Keratinocyte (primary cell): ENCODE measurements around the gene SLC35E2B. TPM values are rescaled to one million over a fixed set of nuclear protein-coding genes. Genes with fewer than 3 reads are reported as not detected.

ENCODE experiments used
- DNase-seq: peaks from one replicate; pipeline ENCODE4 v3.0.0-alpha.2; 2011; ENCODE audit warnings: low read depth, missing footprints, low spot score
- FAIRE-seq: peaks from 2 replicates; lab custom pipeline; 2011; peaks lifted over from hg19 to GRCh38; lab: Jason Lieb, UNC
- H2AFZ ChIP-seq: 2 replicates; pipeline ENCODE4 v1.6.0; 2012; ENCODE audit warnings: low read length, control low read depth, inconsistent platforms; ENCODE audit not compliant: control insufficient read depth
- H3K27ac ChIP-seq: 2 replicates; pipeline ENCODE4 v1.5.1; 2011; ENCODE audit warnings: low read length; ENCODE audit not compliant: control insufficient read depth, insufficient read depth
- H3K27me3 ChIP-seq: 3 replicates; pipeline ENCODE4 v1.6.0; 2011; ENCODE audit warnings: low read length; ENCODE audit not compliant: control insufficient read depth, insufficient read depth; ENCODE audit errors: extremely low read depth
- H3K36me3 ChIP-seq, 2 experiments: 2 replicates in 1 of 2; 3 replicates in 1 of 2; pipeline ENCODE4 v1.5.1; 2011; ENCODE audit warnings: low read length in 2 of 2, mild to moderate bottlenecking in 1 of 2; ENCODE audit not compliant: control insufficient read depth in 2 of 2, insufficient read depth in 2 of 2; ENCODE audit errors: extremely low read depth in 1 of 2
- H3K4me1 ChIP-seq: 3 replicates; pipeline ENCODE4 v1.5.1; 2011; ENCODE audit warnings: low read length; ENCODE audit not compliant: control insufficient read depth, insufficient read depth; ENCODE audit errors: extremely low read depth
- H3K4me2 ChIP-seq: 3 replicates; pipeline ENCODE4 v1.6.0; 2011; ENCODE audit warnings: low read depth, low read length; ENCODE audit not compliant: control insufficient read depth, insufficient read depth; ENCODE audit errors: extremely low read depth
- H3K4me3 ChIP-seq, 3 experiments: fragments of 200-600 bp in 1 of 3; sonication (generic) in 1 of 3; 2 replicates in 2 of 3; 3 replicates in 1 of 3; pipeline ENCODE4 v1.5.1; 2011 to 2016; ENCODE audit warnings: low read length in 3 of 3, mild to moderate bottlenecking in 3 of 3, control low read depth in 2 of 3, inconsistent platforms in 1 of 3, low read depth in 1 of 3, mixed read lengths in 1 of 3, mixed run types in 1 of 3, moderate library complexity in 1 of 3; ENCODE audit not compliant: control insufficient read depth in 2 of 3, insufficient read depth in 2 of 3; ENCODE audit errors: extremely low read depth in 1 of 3
- H3K79me2 ChIP-seq: 2 replicates; pipeline ENCODE4 v1.6.0; 2012; ENCODE audit warnings: low read length; ENCODE audit not compliant: control insufficient read depth, insufficient read depth
- H3K9ac ChIP-seq: 3 replicates; pipeline ENCODE4 v1.6.0; 2011; ENCODE audit warnings: low read length; ENCODE audit not compliant: control insufficient read depth, insufficient read depth; ENCODE audit errors: extremely low read depth
- H3K9me1 ChIP-seq: 3 replicates; pipeline ENCODE4 v1.6.0; 2011; ENCODE audit warnings: low read length; ENCODE audit not compliant: control insufficient read depth, insufficient read depth; ENCODE audit errors: extremely low read depth
- H3K9me3 ChIP-seq: 2 replicates; pipeline ENCODE4 v1.5.1; 2012; ENCODE audit warnings: low read depth, low read length; ENCODE audit not compliant: control insufficient read depth
- H4K20me1 ChIP-seq: 3 replicates; pipeline ENCODE4 v1.6.0; 2011; ENCODE audit warnings: low read length; ENCODE audit not compliant: control insufficient read depth, insufficient read depth; ENCODE audit errors: extremely low read depth
- EZH2 ChIP-seq: IDR thresholded peaks from one replicate; pipeline ENCODE4 v1.6.1; 2012; ENCODE audit warnings: inconsistent platforms, mild to moderate bottlenecking, low read length, moderate library complexity
- dilution Hi-C: fragments of 300-500 bp; cut with MboI; formaldehyde crosslinking; loops from one replicate; pipeline ENCODE4 v1.7.0; 2020; ENCODE audit warnings: low sequenced_read_pairs; ENCODE audit not compliant: extremely low pct_ligation_motif_present
- polyA plus RNA-seq, 5 experiments: library from polyadenylated mRNA; depleted of rRNA in 3 of 5; stranded (reverse) in 3 of 5; stranded (forward) in 1 of 5; unstranded in 1 of 5; fragments of >200 nt; gene quantifications; 1 replicate in 1 of 5; 2 replicates in 3 of 5; 3 replicates in 1 of 5; pipeline versions ENCODE4 v1.2.1 to v1.2.3, GENCODE V29; 2011 to 2012; ENCODE audit warnings: missing spikeins in 2 of 5, low read depth in 1 of 5, low replicate concordance in 1 of 5
- TF ChIP-seq, protein P1 (sequence below), 3 experiments: IDR thresholded peaks in 1 of 3; conservative IDR thresholded peaks in 1 of 3; optimal IDR thresholded peaks in 1 of 3; 2 replicates in 2 of 3; 3 replicates in 1 of 3; pipeline versions ENCODE3 to v1.5.1; 2011; ENCODE audit warnings: low read length in 3 of 3, mild to moderate bottlenecking in 3 of 3, moderate library complexity in 2 of 3, control low read depth in 1 of 3, inconsistent platforms in 1 of 3; ENCODE audit not compliant: insufficient read depth in 2 of 3; ENCODE audit errors: extremely low read depth in 1 of 3

The SLC35E2B gene
- polyA plus RNA-seq, 1 donor (not counting 4 experiments of a cell fraction or from before 2014, with no cell fraction given): 10.3 TPM

DNA sequence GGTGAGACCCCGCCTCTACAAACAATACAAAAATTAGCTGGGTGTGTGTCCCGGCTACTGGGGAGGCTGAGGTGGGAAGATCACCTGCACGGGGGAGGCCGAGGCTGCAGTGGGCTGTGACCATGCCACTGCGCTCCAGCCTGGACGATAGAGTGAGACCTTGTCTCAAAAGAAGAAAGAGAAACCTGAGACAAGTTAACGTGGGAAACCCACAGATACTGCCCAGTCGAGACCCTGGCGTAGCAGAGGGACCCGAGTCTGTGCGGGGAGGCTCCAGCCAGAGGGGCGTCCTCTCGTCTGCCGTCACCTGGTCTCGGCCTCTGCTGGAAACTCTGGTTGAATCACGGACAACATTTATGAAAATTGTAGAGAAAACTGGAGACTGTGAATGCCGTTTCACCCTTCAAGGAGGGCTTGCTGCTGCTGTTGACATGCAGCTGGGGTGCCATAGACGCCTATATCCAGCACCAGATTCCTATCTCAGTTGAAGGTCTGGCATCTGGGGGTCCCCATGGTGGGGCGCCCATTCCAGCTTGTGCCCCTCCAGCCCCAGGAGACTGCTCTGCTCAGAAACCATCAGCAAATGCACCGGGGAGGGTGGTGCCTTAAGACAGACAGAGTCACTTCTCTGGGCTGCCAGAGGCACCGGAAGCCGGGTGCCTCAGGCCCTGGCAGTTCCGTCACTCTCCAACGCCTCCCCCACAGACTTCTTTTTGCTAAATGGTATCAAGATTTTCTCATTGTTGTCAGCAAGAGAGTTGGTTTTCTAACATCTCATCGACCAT, 20.2 kb downstream of the SLC35E2B start:
- TF ChIP-seq, protein P1, sequence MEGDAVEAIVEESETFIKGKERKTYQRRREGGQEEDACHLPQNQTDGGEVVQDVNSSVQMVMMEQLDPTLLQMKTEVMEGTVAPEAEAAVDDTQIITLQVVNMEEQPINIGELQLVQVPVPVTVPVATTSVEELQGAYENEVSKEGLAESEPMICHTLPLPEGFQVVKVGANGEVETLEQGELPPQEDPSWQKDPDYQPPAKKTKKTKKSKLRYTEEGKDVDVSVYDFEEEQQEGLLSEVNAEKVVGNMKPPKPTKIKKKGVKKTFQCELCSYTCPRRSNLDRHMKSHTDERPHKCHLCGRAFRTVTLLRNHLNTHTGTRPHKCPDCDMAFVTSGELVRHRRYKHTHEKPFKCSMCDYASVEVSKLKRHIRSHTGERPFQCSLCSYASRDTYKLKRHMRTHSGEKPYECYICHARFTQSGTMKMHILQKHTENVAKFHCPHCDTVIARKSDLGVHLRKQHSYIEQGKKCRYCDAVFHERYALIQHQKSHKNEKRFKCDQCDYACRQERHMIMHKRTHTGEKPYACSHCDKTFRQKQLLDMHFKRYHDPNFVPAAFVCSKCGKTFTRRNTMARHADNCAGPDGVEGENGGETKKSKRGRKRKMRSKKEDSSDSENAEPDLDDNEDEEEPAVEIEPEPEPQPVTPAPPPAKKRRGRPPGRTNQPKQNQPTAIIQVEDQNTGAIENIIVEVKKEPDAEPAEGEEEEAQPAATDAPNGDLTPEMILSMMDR (optimal IDR thresholded peaks at IDR 0.05 in 1 of 3, IDR thresholded peaks at IDR 0.05 in 1 of 3, conservative IDR thresholded peaks at IDR 0.05 in 1 of 3; ENCODE audit: extremely low read depth in 1 of 3, insufficient read depth in 2 of 3, low read length in 3 of 3): no peak
- TF ChIP-seq EZH2: no peak
- H3K9ac ChIP-seq: no peak overlapping the region
- no peak for FAIRE-seq

DNA sequence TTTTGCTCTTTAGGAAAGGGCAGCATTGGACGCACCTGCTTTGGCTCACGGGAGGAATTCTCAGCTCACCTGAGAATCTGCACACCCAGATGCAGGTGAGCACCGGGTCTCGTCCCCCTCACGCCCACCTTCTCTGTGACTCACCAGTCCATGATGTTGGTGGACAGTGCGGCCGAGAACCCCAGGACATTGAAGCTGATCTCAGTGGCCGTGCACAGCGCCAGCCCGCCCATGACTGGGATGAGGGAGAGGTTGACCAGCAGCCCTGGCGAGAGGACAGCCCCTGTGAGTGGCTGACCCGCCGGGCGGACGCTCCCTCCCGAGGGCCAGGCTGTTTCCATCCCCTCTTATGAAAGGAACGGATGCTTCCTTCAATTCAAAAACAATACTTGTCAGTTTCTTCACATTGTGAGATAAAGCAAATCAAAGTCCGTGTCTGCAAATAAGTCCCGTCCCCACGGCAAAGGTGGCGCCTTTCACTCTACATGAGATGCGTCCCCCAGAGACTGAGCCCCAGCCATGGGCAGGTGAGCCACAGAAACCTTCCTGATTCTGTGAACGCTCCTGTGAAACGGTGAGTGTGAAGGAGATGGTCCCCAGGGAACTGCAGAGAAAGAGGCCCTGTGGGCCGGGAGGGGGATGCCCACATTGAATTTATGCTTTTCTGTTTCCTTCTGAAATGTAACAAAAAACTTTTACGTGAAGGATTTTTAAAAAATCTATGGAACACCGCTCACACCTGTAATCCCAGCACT, 21.1 kb downstream of the SLC35E2B start:
- no peaks in the 10 kb centered on the region for H3K27me3 ChIP-seq
- no peak overlapping the region for H2AFZ ChIP-seq
- DNase-seq (no peak), FAIRE-seq (no peak)
- no peaks in the 10 kb centered on the region for H3K9me1 ChIP-seq
- H3K4me3 ChIP-seq: no peak overlapping the region
- no peaks in the 10 kb centered on the region for H4K20me1 ChIP-seq
- dilution Hi-C loops: no loop called here
- no peaks in the 10 kb centered on the region for H3K9me3 ChIP-seq
- no peak overlapping the region for H3K4me2 ChIP-seq
- H3K9ac ChIP-seq: no peak overlapping the region
- peaks cover 0 to 5% of the 10 kb centered on the region in 2 experiments for H3K36me3 ChIP-seq
- no peak overlapping the region for H3K27ac ChIP-seq
- no peaks in the 10 kb centered on the region for H3K79me2 ChIP-seq
- TF ChIP-seq, protein P1 (optimal IDR thresholded peaks at IDR 0.05 in 1 of 3, IDR thresholded peaks at IDR 0.05 in 1 of 3, conservative IDR thresholded peaks at IDR 0.05 in 1 of 3; ENCODE audit: extremely low read depth in 1 of 3, insufficient read depth in 2 of 3, low read length in 3 of 3): no peak
- TF ChIP-seq EZH2: no peak
- H3K4me1 ChIP-seq: no peaks in the 10 kb centered on the region

More for the DNA sequence above, 20.2 kb downstream of the SLC35E2B start:
- no peaks in the 10 kb centered on the region for H3K9me3 ChIP-seq
- H3K27ac ChIP-seq: no peak overlapping the region
- peaks cover 0 to 5% of the 10 kb centered on the region in 2 experiments for H3K36me3 ChIP-seq
- H3K9me1 ChIP-seq: no peaks in the 10 kb centered on the region
- no peak overlapping the region for H2AFZ ChIP-seq
- H4K20me1 ChIP-seq: no peaks in the 10 kb centered on the region
- no peak overlapping the region for H3K4me3 ChIP-seq
- no peaks in the 10 kb centered on the region for H3K4me1 ChIP-seq
- dilution Hi-C loops: no loop called here
- H3K27me3 ChIP-seq: no peaks in the 10 kb centered on the region
- no peak for DNase-seq
- no peaks in the 10 kb centered on the region for H3K79me2 ChIP-seq
- no peak overlapping the region for H3K4me2 ChIP-seq
